Epithelial cell of prostate (primary cell): ENCODE results near the gene GGTA1.
"Not testable (repeated sequence)": the region's sequence is repeated elsewhere in the genome, so short reads cannot be mapped to it uniquely, and the experiment has no call there.

Source experiments
- DNase-seq: peaks from one replicate; pipeline ENCODE4 v3.0.0-alpha.2; 2011; ENCODE audit warnings: low read depth, low spot score
- H3K27ac ChIP-seq: fragments of 450-650 bp; 2 replicates; pipeline ENCODE4 v1.5.1; 2017; ENCODE audit warnings: mild to moderate bottlenecking

Gene GGTA1

GRCh38 chr9:121499427-121500164, at the start of gene GGTA1:
TSS of gene GGTA1 (minus strand) at chr9:121499844. CDS start at chr9:121467922, 31,922 bp downstream.
- DNase-seq: no peak
- no peak within 1 kb of the TSS for H3K27ac ChIP-seq

GRCh38 chr9:121548666-121549065, 49.0 kb upstream of the GGTA1 start:
- no peak overlapping the region for H3K27ac ChIP-seq
- DNase-seq: no peak

DNA sequence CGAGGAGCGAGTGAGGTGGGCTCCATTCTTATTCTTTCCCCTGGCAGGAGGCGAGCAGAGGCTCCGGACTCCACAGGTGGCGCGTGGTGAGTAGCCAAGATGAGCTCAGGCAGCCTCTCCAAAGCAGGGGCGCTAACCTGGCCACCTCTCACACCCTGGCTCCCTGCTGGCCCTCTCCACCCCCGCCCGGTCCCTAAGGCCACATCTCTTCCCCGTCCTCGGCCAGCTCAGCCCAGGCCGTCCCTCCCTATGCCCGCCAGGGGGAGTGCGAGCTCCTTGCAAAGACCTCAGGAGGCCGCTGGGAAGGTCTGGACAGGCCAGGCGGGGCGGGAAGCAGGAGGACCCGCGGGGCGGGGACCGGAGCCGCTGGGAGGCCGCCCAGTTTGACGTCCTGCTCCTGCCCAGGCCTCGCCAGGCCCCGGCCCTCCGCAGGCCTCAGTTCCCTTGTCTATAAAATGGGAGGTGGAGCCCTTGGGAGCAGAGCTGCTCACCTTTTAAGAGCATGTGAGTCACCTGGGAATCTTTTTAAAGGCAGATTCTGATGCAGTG, 46.3 kb upstream of the GGTA1 start:
- peak; percentile 71 for DNase-seq
- no peak overlapping the region for H3K27ac ChIP-seq

DNA sequence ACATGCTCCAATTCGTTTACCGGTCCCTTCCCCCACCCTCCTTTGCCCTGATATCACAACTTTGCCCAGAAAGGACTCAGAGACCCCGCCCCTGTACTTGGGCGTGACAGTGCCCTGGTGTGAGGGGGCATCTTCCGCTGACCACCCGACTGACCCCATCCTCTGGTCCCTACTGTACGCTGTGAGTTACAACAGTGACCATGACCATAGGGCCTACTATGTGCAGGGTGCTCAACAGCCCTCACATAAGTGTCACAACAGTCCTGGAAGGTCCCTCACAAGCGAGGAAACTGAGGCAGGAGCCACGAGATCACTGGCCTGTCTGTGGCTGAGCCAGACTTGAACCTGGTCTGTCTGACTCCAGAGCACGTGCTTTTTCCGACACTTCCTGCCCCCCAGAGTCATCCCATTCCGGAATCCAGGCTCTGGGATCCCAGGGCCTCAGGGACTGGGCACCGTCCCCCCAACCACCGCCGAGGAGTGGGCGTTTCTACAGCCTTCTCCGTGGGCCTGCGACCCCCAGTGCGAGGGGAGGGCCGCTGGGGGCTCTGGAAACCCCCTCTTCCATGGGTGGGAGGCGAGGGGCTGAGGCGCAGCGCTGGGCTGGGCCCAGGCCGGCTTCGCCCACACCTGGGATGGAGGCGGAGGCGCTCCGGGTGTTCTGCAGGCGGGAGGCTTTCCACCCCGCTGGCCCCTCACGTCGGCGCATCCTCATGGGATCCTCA, 45.7 kb upstream of the GGTA1 start:
- H3K27ac ChIP-seq: no peak overlapping the region
- DNase-seq: no peak

GRCh38 chr9:121542025-121542424, 42.4 kb upstream of the GGTA1 start:
- DNase-seq: no peak
- no peak overlapping the region for H3K27ac ChIP-seq

- DNase-seq: no peak
- no peak overlapping the region for H3K27ac ChIP-seq
Observed at GRCh38 chr9:121541256-121541655, 41.6 kb upstream of the GGTA1 start.

DNA sequence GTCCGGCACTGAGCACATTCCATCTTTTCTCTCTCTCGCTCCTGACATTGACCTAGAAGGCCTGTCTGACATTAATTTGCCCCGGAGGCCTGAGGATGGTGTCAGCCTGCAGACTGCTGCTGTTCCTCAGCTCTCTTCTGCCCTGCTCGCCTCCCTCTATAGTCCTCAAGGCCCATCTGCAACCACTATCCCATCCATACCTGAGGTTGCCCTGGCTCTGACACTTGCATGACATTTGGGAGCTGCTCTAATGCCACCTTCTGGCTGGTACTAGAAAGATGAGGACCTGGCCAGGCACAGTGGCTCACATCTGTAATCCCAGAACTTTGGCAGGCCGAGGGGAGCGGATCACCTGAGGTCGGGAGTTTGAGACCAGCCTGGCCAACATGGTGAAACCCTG, 38.6 kb upstream of the GGTA1 start:
- no peak for DNase-seq

GRCh38 chr9:121537283-121537682, 37.6 kb upstream of the GGTA1 start:
- H3K27ac ChIP-seq: no peak overlapping the region
- no peak for DNase-seq

More for the DNA sequence above, 38.6 kb upstream of the GGTA1 start:
- H3K27ac ChIP-seq: no peak overlapping the region

DNA sequence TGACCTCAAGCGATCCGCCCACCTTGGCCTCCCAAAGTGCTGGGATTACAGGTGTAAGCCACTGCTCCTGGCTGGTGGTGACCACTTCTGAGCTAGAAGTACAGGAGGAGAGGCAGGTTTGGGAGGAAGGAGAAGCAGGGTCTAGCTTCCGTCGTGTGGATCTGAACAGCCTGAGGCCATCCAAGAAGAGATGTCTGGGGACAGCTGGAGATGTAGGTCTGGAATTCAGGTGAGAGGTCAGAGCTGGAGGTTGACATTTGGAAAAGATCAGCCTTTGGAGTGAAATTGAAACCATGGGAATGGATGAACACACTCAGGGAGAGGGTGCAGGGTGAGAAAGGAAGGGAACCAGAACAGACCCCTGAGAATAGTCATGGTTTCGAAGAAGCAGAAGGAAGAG, 33.2 kb upstream of the GGTA1 start:
- DNase-seq: no peak

DNA sequence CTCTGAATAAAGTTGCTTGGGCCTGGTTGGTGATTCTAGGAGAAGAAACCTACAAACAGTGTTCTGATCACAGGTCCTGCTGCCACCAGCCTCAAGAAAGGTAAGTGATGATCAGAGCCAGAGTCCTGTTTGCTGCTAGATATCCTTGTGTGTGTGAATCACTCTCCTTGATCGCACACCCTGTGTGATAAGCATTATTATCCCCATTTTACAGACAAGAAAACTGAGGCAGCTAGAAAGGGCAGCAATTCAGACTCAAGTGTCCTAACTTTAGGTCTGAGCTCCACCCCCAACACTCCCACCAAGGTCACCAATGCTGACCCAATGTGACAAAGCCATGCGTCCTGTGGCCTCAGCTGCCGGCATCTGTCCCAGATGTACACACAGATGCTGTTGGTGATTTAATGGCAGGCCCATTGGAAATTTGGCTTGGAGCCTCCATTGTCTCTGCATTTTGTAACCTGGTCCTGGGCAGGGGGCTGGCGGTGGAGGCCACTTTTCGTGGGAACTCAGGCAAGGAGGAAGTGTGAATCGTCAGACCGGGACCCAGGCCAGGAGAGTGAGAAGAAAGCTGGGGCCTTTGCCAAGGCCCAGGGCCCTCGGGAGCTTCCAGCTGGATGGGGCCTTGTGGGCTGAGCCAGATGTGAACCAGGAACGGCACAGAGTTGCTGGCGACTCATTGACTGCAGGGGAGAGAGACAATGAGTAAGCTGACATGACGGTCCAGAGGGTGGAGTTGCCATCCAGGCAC, 29.8 kb upstream of the GGTA1 start:
- no peak overlapping the region for H3K27ac ChIP-seq

More for the DNA sequence above, 33.2 kb upstream of the GGTA1 start:
- no peak overlapping the region for H3K27ac ChIP-seq

DNA sequence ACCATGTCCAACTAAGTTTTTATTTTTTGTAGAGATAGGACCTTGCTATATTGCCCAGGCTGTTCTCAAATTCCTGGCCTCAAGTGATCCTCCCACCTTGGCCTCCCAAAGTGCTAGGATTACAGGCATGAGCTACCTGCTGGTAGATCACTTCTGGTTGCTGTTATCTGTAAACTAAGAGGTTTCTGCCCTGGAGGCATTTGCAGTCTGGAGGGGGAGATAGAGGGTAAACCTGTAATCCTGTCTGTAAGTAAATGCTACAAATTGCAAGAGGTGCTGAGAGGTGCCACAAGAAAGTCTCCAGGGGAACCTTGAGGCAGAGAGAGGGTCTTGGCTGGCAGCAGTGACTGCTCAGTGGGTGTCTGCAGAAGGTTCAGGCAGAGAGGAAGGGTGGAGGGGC, 29.0 kb upstream of the GGTA1 start:
- H3K27ac ChIP-seq: no peak overlapping the region
- no peak for DNase-seq

More for the DNA sequence above, 29.8 kb upstream of the GGTA1 start:
- DNase-seq: peak; percentile 72

GRCh38 chr9:121527371-121527770, 27.7 kb upstream of the GGTA1 start:
- H3K27ac ChIP-seq: no peak overlapping the region
- no peak for DNase-seq

- H3K27ac ChIP-seq, DNase-seq: not testable (repeated sequence)
Observed at GRCh38 chr9:121519688-121520087, 20.0 kb upstream of the GGTA1 start.

- H3K27ac ChIP-seq: no peak overlapping the region
- no peak for DNase-seq
Observed at GRCh38 chr9:121518634-121519033, 19.0 kb upstream of the GGTA1 start.

DNA sequence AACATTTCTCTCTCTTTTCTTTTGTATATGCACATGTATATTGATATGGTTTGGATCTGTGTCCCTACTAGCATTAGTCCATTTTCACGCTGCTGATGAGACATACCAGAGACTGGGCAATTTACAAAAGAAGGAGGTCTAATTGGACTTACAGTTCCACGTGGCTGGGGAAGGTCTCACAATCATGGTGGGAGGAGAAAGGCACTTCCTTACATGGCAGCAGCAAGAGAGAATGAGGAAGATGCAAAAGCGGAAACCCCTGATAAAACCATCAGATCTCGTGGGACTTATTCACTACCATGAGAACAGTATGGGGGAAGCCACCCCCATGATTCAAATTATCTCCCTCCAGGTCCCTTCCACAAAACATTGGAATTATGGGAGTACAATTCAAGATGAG, 13.5 kb upstream of the GGTA1 start:
- not testable (repeated sequence) for H3K27ac ChIP-seq, DNase-seq

GRCh38 chr9:121510766-121511550, 11.3 kb upstream of the GGTA1 start:
- H3K27ac ChIP-seq: no peak overlapping the region
- no peak for DNase-seq

DNA sequence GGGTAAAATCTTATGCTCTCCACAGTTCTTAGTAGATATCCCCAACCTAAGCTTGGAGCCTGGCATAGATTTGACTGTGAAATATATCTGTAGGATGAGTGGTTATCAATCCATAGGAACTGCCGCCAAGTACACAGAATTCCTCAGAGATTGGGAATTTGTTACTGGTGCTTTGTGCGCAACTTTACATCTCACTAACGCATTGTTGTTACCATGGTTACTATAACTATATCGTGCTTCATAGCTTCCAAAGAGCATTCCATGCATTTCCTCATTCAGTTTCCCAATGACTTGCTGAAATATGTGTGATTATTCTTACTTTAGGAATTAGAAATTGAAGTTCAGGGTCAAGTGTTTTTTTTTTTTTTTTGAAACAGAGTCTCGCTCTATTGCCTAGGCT, 9.5 kb upstream of the GGTA1 start:
- no peak for DNase-seq
- no peak overlapping the region for H3K27ac ChIP-seq

GRCh38 chr9:121508415-121508814, 8.8 kb upstream of the GGTA1 start:
- DNase-seq: no peak
- no peak overlapping the region for H3K27ac ChIP-seq

GRCh38 chr9:121505903-121506735, 6.5 kb upstream of the GGTA1 start:
- DNase-seq: no peak
- no peak overlapping the region for H3K27ac ChIP-seq
